ENCODE measurements around the gene GALNT10. TPM values are rescaled to one million over a fixed set of nuclear protein-coding genes. Genes with fewer than 3 reads are reported as not detected.

GALNT10 gene
- polyA plus RNA-seq, 1 donor (not counting 4 experiments of a cell fraction or from before 2014, with no cell fraction given) = 17.9 TPM

DNA sequence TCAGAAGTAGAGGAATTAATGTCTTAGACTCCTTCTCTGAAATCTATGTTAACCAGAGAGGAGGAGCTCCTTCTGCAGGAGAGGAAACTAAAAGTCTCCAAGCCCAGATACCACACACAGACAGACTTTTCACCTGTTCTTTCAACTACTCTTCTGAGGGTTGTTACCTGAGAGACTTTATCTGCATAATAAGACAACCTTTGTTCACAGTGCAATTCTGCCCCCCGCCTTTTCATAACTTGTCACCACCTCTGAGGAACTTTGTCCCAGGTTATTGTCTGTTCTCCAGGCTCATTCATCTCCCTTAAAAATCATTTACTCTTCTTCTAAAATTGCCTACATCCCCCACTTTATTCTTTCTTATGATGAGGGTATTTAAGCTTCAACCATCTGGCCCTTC is 9.4 kb upstream of the GALNT10 start:
- no peaks in the 10 kb centered on the region for H3K9me1 ChIP-seq (ENCODE audit: control insufficient read depth, extremely low read depth, insufficient read depth, low read length)
- H3K9ac ChIP-seq (ENCODE audit: control insufficient read depth, extremely low read depth, insufficient read depth, low read length) = no peak overlapping the region
- H4K20me1 ChIP-seq (ENCODE audit: control insufficient read depth, extremely low read depth, insufficient read depth, low read length) = no peaks in the 10 kb centered on the region
- no peaks in the 10 kb centered on the region for H3K79me2 ChIP-seq (ENCODE audit: control insufficient read depth, insufficient read depth, low read length)
- dilution Hi-C loops (cut with MboI; ENCODE audit: extremely low pct_ligation_motif_present, low sequenced_read_pairs) = no loop called here
- H3K4me3 ChIP-seq (ENCODE audit: control insufficient read depth in 2 of 3, extremely low read depth in 1 of 3, insufficient read depth in 2 of 3, low read depth in 1 of 3, low read length in 3 of 3) = no peak overlapping the region
- H3K36me3 ChIP-seq (ENCODE audit: control insufficient read depth in 2 of 2, extremely low read depth in 1 of 2, insufficient read depth in 2 of 2, low read length in 2 of 2) = no peaks in the 10 kb centered on the region
- no peak overlapping the region for H3K27ac ChIP-seq (ENCODE audit: control insufficient read depth, insufficient read depth, low read length)
- H3K4me1 ChIP-seq (ENCODE audit: control insufficient read depth, extremely low read depth, insufficient read depth, low read length) = no peaks in the 10 kb centered on the region
- TF ChIP-seq EZH2 (IDR thresholded peaks at IDR 0.05; ENCODE audit: low read length) = no peak
- TF ChIP-seq, protein P1, sequence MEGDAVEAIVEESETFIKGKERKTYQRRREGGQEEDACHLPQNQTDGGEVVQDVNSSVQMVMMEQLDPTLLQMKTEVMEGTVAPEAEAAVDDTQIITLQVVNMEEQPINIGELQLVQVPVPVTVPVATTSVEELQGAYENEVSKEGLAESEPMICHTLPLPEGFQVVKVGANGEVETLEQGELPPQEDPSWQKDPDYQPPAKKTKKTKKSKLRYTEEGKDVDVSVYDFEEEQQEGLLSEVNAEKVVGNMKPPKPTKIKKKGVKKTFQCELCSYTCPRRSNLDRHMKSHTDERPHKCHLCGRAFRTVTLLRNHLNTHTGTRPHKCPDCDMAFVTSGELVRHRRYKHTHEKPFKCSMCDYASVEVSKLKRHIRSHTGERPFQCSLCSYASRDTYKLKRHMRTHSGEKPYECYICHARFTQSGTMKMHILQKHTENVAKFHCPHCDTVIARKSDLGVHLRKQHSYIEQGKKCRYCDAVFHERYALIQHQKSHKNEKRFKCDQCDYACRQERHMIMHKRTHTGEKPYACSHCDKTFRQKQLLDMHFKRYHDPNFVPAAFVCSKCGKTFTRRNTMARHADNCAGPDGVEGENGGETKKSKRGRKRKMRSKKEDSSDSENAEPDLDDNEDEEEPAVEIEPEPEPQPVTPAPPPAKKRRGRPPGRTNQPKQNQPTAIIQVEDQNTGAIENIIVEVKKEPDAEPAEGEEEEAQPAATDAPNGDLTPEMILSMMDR (optimal IDR thresholded peaks at IDR 0.05 in 1 of 3, IDR thresholded peaks at IDR 0.05 in 1 of 3, conservative IDR thresholded peaks at IDR 0.05 in 1 of 3; ENCODE audit: extremely low read depth in 1 of 3, insufficient read depth in 2 of 3, low read length in 3 of 3) = no peak
- H3K27me3 ChIP-seq (ENCODE audit: control insufficient read depth, extremely low read depth, insufficient read depth, low read length) = peaks cover 14% of the 10 kb centered on the region
- no peak overlapping the region for H3K4me2 ChIP-seq (ENCODE audit: control insufficient read depth, extremely low read depth, insufficient read depth, low read depth, low read length)
- no peak for FAIRE-seq
- DNase-seq (ENCODE audit: low read depth, low spot score) = no peak
- no peak overlapping the region for H2AFZ ChIP-seq (ENCODE audit: control insufficient read depth, low read length)
- H3K9me3 ChIP-seq (ENCODE audit: control insufficient read depth, low read depth, low read length) = no peaks in the 10 kb centered on the region

DNA sequence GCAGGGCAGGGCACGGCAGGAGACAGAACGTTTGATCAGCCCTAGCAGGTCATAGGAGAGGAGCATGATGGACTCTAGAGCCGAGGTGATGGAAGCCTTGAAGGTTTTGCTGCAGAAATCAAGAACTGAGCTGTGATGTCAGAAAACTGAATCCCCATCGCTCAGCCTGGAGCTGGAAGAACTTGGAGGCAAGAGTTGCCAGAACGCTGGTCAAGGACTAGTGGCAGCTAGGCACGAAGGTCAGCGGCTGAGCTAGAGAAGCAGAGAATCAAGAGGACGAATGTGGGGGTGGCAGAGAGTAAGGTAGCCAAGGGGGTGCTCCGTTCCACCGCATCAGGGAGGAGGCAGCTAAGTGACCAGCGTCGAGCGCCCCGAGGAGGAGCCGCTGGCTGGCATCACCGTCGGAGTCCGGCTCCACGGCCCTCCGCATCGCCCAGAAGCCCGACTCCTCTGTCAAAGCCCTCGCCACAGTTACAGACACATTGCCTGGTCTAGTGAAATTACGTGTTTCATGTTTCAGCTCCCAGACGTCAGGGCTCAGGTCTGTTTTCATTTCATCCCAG is 1.2 kb upstream of the GALNT10 start:
- H4K20me1 ChIP-seq (ENCODE audit: control insufficient read depth, extremely low read depth, insufficient read depth, low read length) = peaks cover 3% of the 10 kb centered on the region
- peak overlapping the region; percentile 59 to 80 (median 66) for H3K4me3 ChIP-seq (ENCODE audit: control insufficient read depth in 2 of 3, extremely low read depth in 1 of 3, insufficient read depth in 2 of 3, low read depth in 1 of 3, low read length in 3 of 3)
- H3K36me3 ChIP-seq (ENCODE audit: control insufficient read depth in 2 of 2, extremely low read depth in 1 of 2, insufficient read depth in 2 of 2, low read length in 2 of 2) = no peaks in the 10 kb centered on the region
- H3K4me1 ChIP-seq (ENCODE audit: control insufficient read depth, extremely low read depth, insufficient read depth, low read length) = peaks cover 16% of the 10 kb centered on the region
- DNase-seq (ENCODE audit: low read depth, low spot score) (no peak), FAIRE-seq (no peak)
- H3K27ac ChIP-seq (ENCODE audit: control insufficient read depth, insufficient read depth, low read length) = no peak overlapping the region
- peaks cover 3% of the 10 kb centered on the region for H3K9me1 ChIP-seq (ENCODE audit: control insufficient read depth, extremely low read depth, insufficient read depth, low read length)
- H3K9me3 ChIP-seq (ENCODE audit: control insufficient read depth, low read depth, low read length) = no peaks in the 10 kb centered on the region
- peak overlapping the region; percentile 52 for H2AFZ ChIP-seq (ENCODE audit: control insufficient read depth, low read length)
- peaks cover 39% of the 10 kb centered on the region for H3K27me3 ChIP-seq (ENCODE audit: control insufficient read depth, extremely low read depth, insufficient read depth, low read length)
- peak overlapping the region; percentile 74 for H3K4me2 ChIP-seq (ENCODE audit: control insufficient read depth, extremely low read depth, insufficient read depth, low read depth, low read length)
- dilution Hi-C loops (cut with MboI; ENCODE audit: extremely low pct_ligation_motif_present, low sequenced_read_pairs) = no loop called here
- H3K9ac ChIP-seq (ENCODE audit: control insufficient read depth, extremely low read depth, insufficient read depth, low read length) = no peak overlapping the region
- peak; percentile 86 for TF ChIP-seq EZH2 (IDR thresholded peaks at IDR 0.05; ENCODE audit: low read length)
- TF ChIP-seq, protein P1 (optimal IDR thresholded peaks at IDR 0.05 in 1 of 3, IDR thresholded peaks at IDR 0.05 in 1 of 3, conservative IDR thresholded peaks at IDR 0.05 in 1 of 3; ENCODE audit: extremely low read depth in 1 of 3, insufficient read depth in 2 of 3, low read length in 3 of 3) = no peak
- no peaks in the 10 kb centered on the region for H3K79me2 ChIP-seq (ENCODE audit: control insufficient read depth, insufficient read depth, low read length)

Data from keratinocyte (primary cell).